ENCODE data around the gene MORN3. TPM values are rescaled to one million over a fixed set of nuclear protein-coding genes. Genes with fewer than 3 reads are reported as not detected.

Gene MORN3
- total RNA-seq, 6 experiments from 2014 or later, result 0.09 TPM; not detected in 5

- ATAC-seq (no peak), DNase-seq (no peak)
- Histone ChIP-seq H3K4me3 (no peak overlapping the region), H3K9me3 (no peaks in the 10 kb centered on the region), H3K27me3 (no peaks in the 10 kb centered on the region), H3K4me1 (no peaks in the 10 kb centered on the region), H3K27ac (no peak overlapping the region), H3K36me3 (no peaks in the 10 kb centered on the region)
- intact Hi-C loops (cut with DNase I), result loop anchor here in 1 of 2 donors (10.0 kb wide), 2 partner anchors 60 to 110 kb away; no protein-coding TSS in a partner anchor
- no peak for TF ChIP-seq POLR2A (IDR thresholded peaks at IDR 0.05)
- TF ChIP-seq CTCF (IDR thresholded peaks at IDR 0.05), result no peak
- WGBS (ENCODE audit: insufficient coverage, low coverage, low lambda C conversion rate, missing lambda C conversion rate), result 58% methylated on average over 7 of the region's 9 CpGs
These were observed 54.5 kb downstream of the MORN3 start for GRCh38 chr12:121614872-121615467.

DNA sequence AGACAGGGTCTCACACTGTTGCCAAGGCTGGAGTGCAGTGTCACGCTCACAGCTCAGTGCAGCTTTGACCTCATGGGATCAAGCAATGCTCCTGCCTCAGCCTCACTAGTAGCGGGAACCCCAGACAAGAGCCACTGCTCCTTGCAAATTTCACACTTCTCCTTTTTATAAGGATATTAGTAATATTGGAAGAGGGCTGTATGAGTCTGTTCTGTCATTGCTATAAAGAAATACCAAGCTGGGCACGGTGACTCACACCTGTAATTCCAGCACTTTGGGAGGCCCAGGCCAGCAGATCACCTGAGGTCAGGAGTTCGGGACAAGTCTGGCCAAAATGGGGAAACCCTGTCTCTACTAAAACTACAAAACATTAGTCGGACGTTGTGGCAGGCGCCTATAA, 56.0 kb downstream of the MORN3 start:
- H3K27ac ChIP-seq, result no peak overlapping the region
- WGBS (ENCODE audit: insufficient coverage, low coverage, low lambda C conversion rate, missing lambda C conversion rate), result 76% methylated on average over 5 of the region's 7 CpGs
- no peaks in the 10 kb centered on the region for H3K9me3 ChIP-seq
- no peak overlapping the region for H3K4me3 ChIP-seq
- no peaks in the 10 kb centered on the region for H3K27me3 ChIP-seq
- no peaks in the 10 kb centered on the region for H3K36me3 ChIP-seq
- no peaks in the 10 kb centered on the region for H3K4me1 ChIP-seq
- ATAC-seq (no peak), DNase-seq (no peak)
- intact Hi-C loops (cut with DNase I), result loop anchor here in 1 of 2 donors (10.0 kb wide), 2 partner anchors 61 to 109 kb away; no protein-coding TSS in a partner anchor
- TF ChIP-seq CTCF (IDR thresholded peaks at IDR 0.05), result no peak
- TF ChIP-seq POLR2A (IDR thresholded peaks at IDR 0.05), result no peak

DNA sequence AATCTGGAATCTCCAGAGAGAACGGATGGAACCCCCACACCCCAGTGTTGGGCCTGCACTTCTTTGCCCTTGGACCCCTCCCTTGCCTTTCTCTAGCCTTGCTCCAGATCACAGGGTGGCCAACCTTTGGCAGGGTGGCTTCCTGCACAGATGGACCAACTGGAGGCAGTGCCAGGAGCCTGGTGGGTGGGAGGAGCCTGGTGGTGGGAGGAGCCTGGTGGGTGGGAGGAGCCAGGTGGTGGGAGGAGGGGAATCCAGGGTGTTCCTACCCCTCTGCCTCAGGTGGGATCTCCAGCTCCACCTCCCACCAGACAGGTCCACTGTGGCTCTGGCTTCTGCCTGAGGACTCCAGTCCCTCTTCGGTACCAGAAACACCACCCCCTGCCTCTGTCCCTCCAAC, 58.1 kb downstream of the MORN3 start:
- H3K36me3 ChIP-seq, result no peaks in the 10 kb centered on the region
- no peak overlapping the region for H3K4me3 ChIP-seq
- DNase-seq (no peak), ATAC-seq (peak in 2 of 4 donors; percentile 30 to 43)
- H3K4me1 ChIP-seq, result no peaks in the 10 kb centered on the region
- 83% methylated on average over 1 of the region's 2 CpGs for WGBS (ENCODE audit: insufficient coverage, low coverage, low lambda C conversion rate, missing lambda C conversion rate)
- intact Hi-C loops (cut with DNase I), result loop anchor here in 1 of 2 donors (10.0 kb wide), 2 partner anchors 63 to 107 kb away; no protein-coding TSS in a partner anchor
- no peaks in the 10 kb centered on the region for H3K9me3 ChIP-seq
- H3K27me3 ChIP-seq, result no peaks in the 10 kb centered on the region
- TF ChIP-seq POLR2A (IDR thresholded peaks at IDR 0.05) (no peak), CTCF (IDR thresholded peaks at IDR 0.05) (no peak)
- H3K27ac ChIP-seq, result no peak overlapping the region

- ATAC-seq, result peak in 1 of 4 donors; percentile 43
These were observed 59.0 kb downstream of the MORN3 start for GRCh38 chr12:121610239-121611149.

More at GRCh38 chr12:121610239-121611149, 59.0 kb downstream of the MORN3 start:
- Histone ChIP-seq H3K36me3 (no peaks in the 10 kb centered on the region), H3K27me3 (no peaks in the 10 kb centered on the region), H3K27ac (no peak overlapping the region), H3K9me3 (no peaks in the 10 kb centered on the region), H3K4me3 (no peak overlapping the region), H3K4me1 (no peaks in the 10 kb centered on the region)
- no peak for TF ChIP-seq POLR2A (IDR thresholded peaks at IDR 0.05)
- TF ChIP-seq CTCF (IDR thresholded peaks at IDR 0.05), result no peak
- 47% methylated on average over 10 of the region's 11 CpGs for WGBS (ENCODE audit: insufficient coverage, low coverage, low lambda C conversion rate, missing lambda C conversion rate)
- no peak for DNase-seq
- intact Hi-C loops (cut with DNase I), result loop anchor here in 1 of 2 donors (10.0 kb wide), 2 partner anchors 64 to 106 kb away; no protein-coding TSS in a partner anchor
